Keratinocyte (primary cell): ENCODE data around the gene OR56A5.

Experiments used
- CTCF ChIP-seq, 3 experiments: IDR thresholded peaks in 1 of 3; conservative IDR thresholded peaks in 1 of 3; optimal IDR thresholded peaks in 1 of 3; 2 replicates in 2 of 3; 3 replicates in 1 of 3; pipeline versions ENCODE3 to v1.5.1; 2011; ENCODE audit warnings: low read length in 3 of 3, mild to moderate bottlenecking in 3 of 3, moderate library complexity in 2 of 3, control low read depth in 1 of 3, inconsistent platforms in 1 of 3; ENCODE audit not compliant: insufficient read depth in 2 of 3; ENCODE audit errors: extremely low read depth in 1 of 3
- EZH2 ChIP-seq: IDR thresholded peaks from one replicate; pipeline ENCODE4 v1.6.1; 2012; ENCODE audit warnings: inconsistent platforms, mild to moderate bottlenecking, low read length, moderate library complexity

- TF ChIP-seq EZH2 (no peak), CTCF (optimal IDR thresholded peaks at IDR 0.05 in 1 of 3, IDR thresholded peaks at IDR 0.05 in 1 of 3, conservative IDR thresholded peaks at IDR 0.05 in 1 of 3; ENCODE audit: extremely low read depth in 1 of 3, insufficient read depth in 2 of 3, low read length in 3 of 3) (no peak)
These were observed 586 bp downstream of the OR56A5 start for GRCh38 chr11:5967708-5968107.
